Stimulated activated CD4-positive, alpha-beta T cell treated with anti-CD3 and anti-CD28 coated beads, Interleukin-4, amount 100 ng/mL, for 4 hours (primary cell): Measurements from ENCODE around the gene AGAP1.

Source experiments
- DNase-seq, 2 experiments: peaks; one replicate each; pipeline ENCODE4 v3.0.0-alpha.2; 2020

The AGAP1 gene

GRCh38 chr2:236157815-236158498 is 664.1 kb downstream of the AGAP1 start:
- DNase-seq: no peak

- no peak for DNase-seq
Observed at GRCh38 chr2:236158969-236159777, 665.3 kb downstream of the AGAP1 start.

- DNase-seq: no peak
Observed at GRCh38 chr2:236159778-236160170, 665.9 kb downstream of the AGAP1 start.

- no peak for DNase-seq
Observed at GRCh38 chr2:236160366-236161081, 666.7 kb downstream of the AGAP1 start.

GRCh38 chr2:236161082-236161462 is 667.2 kb downstream of the AGAP1 start:
- DNase-seq: no peak

- DNase-seq: no peak
Observed at GRCh38 chr2:236161531-236161930, 667.7 kb downstream of the AGAP1 start.

- DNase-seq: no peak
Observed at GRCh38 chr2:236162031-236162845, 668.4 kb downstream of the AGAP1 start.

GRCh38 chr2:236162882-236163470 is 669.1 kb downstream of the AGAP1 start:
- DNase-seq: no peak

- DNase-seq: no peak
Observed at GRCh38 chr2:236163471-236164200, 669.8 kb downstream of the AGAP1 start.

GRCh38 chr2:236164201-236164924 is 670.5 kb downstream of the AGAP1 start:
- DNase-seq: no peak

GRCh38 chr2:236164925-236165841 is 671.3 kb downstream of the AGAP1 start:
- DNase-seq: no peak

- no peak for DNase-seq
Observed at GRCh38 chr2:236165842-236166795, 672.3 kb downstream of the AGAP1 start.

- DNase-seq: no peak
Observed at GRCh38 chr2:236166796-236167296, 673.0 kb downstream of the AGAP1 start.

- DNase-seq: no peak
Observed at GRCh38 chr2:236167297-236168109, 673.7 kb downstream of the AGAP1 start.

GRCh38 chr2:236168110-236169080 is 674.6 kb downstream of the AGAP1 start, which contains the start of gene GBX2:
TSS of gene GBX2 (minus strand) at chr2:236168386. CDS start at chr2:236167971, 415 bp downstream.
- DNase-seq: no peak

- DNase-seq: no peak
Observed at GRCh38 chr2:236169151-236169721, 675.4 kb downstream of the AGAP1 start.
